Adipose tissue (tissue), 3 donors: ENCODE results near the gene PGF. TPM values are rescaled to one million over a fixed set of nuclear protein-coding genes. Genes with fewer than 3 reads are reported as not detected.

Experiments
- H3K27ac ChIP-seq: one replicate; pipeline ENCODE4 v1.5.1; 2013; ENCODE audit warnings: low read depth, low read length
- WGBS, 3 donors: extraction: QIAGEN DNeasy Blood & Tissue Kit; methylation state at CpG; one replicate each; pipeline ENCODE4 v1.1.7; 2013; 5-methylcytosine and 5-hydroxymethylcytosine counted together
- polyA plus RNA-seq, 3 donors: library from polyadenylated mRNA; stranded (reverse); fragments of 200-250 nt; gene quantifications; one replicate each; pipeline ENCODE4 v1.2.3, GENCODE V29; 2013
- donor health status: healthy with polysubstance abuse.
- donor health status: Bipolar disorder and iron deficiency.
- donor health status: healthy.

Gene PGF
- polyA plus RNA-seq, 3 donors, result 2.9 to 6.2 (median 3.4) TPM

GRCh38 chr14:74948228-74949175 lies 6.9 kb downstream of the PGF start:
- 84 to 87% (median 85%) methylated on average over 22 to 23 of the region's 23 CpGs for WGBS, 3 donors
- H3K27ac ChIP-seq, result no peak overlapping the region

GRCh38 chr14:74947353-74948227 lies 7.8 kb downstream of the PGF start:
- no peak overlapping the region for H3K27ac ChIP-seq
- WGBS, 3 donors, result 93% methylated on average over 12 to 13 of the region's 13 CpGs

GRCh38 chr14:74946659-74947281 lies 8.6 kb downstream of the PGF start:
- 18 to 32% (median 23%) methylated on average over 5 of the region's 5 CpGs for WGBS, 3 donors
- no peak overlapping the region for H3K27ac ChIP-seq

- H3K27ac ChIP-seq, result no peak overlapping the region
- WGBS, 3 donors, result 34 to 44% (median 37%) methylated on average over 17 of the region's 17 CpGs
These were observed 9.3 kb downstream of the PGF start for GRCh38 chr14:74945852-74946658.

- no peak overlapping the region for H3K27ac ChIP-seq
- WGBS, 3 donors, result 43 to 77% (median 70%) methylated on average over 17 of the region's 17 CpGs
These were observed 10.0 kb downstream of the PGF start for GRCh38 chr14:74945261-74945851.

- 88 to 94% (median 91%) methylated on average over 9 to 11 of the region's 11 CpGs for WGBS, 3 donors
- H3K27ac ChIP-seq, result no peak overlapping the region
These were observed 12.8 kb downstream of the PGF start for GRCh38 chr14:74942608-74943007.

GRCh38 chr14:74942181-74942580 lies 13.2 kb downstream of the PGF start:
- no peak overlapping the region for H3K27ac ChIP-seq
- WGBS, 3 donors, result 76 to 88% (median 78%) methylated on average over 12 of the region's 12 CpGs

- 19 to 56% (median 25%) methylated on average over 13 of the region's 13 CpGs for WGBS, 3 donors
- H3K27ac ChIP-seq, result no peak overlapping the region
These were observed 13.7 kb downstream of the PGF start for GRCh38 chr14:74941676-74942097.

- peak overlapping the region; percentile 15 for H3K27ac ChIP-seq
- WGBS, 3 donors, result 77 to 81% (median 78%) methylated on average over 18 of the region's 18 CpGs
These were observed 14.3 kb downstream of the PGF start for GRCh38 chr14:74940956-74941565.

- WGBS, 3 donors, result 77 to 92% (median 91%) methylated on average over 10 of the region's 10 CpGs
- peak overlapping the region; percentile 56 for H3K27ac ChIP-seq
These were observed 16.6 kb downstream of the PGF start for GRCh38 chr14:74938531-74939495.

- no peak overlapping the region for H3K27ac ChIP-seq
- 89 to 90% (median 89%) methylated on average over 2 of the region's 2 CpGs for WGBS, 3 donors
These were observed 18.2 kb downstream of the PGF start for GRCh38 chr14:74937171-74937570.

- H3K27ac ChIP-seq, result no peak overlapping the region
- WGBS, 3 donors, result 87 to 95% (median 94%) methylated on average over 8 of the region's 8 CpGs
These were observed 18.7 kb downstream of the PGF start for GRCh38 chr14:74936731-74937130.

- H3K27ac ChIP-seq, result no peak overlapping the region
- 93 to 98% (median 94%) methylated on average over 11 of the region's 11 CpGs for WGBS, 3 donors
These were observed 19.2 kb downstream of the PGF start for GRCh38 chr14:74936151-74936550.

- no peak overlapping the region for H3K27ac ChIP-seq
- WGBS, 3 donors, result 77 to 87% (median 85%) methylated on average over 9 of the region's 9 CpGs
These were observed 20.1 kb downstream of the PGF start for GRCh38 chr14:74935360-74935680.

- no peak overlapping the region for H3K27ac ChIP-seq
- 64 to 71% (median 70%) methylated on average over 26 of the region's 26 CpGs for WGBS, 3 donors
These were observed 20.7 kb downstream of the PGF start for GRCh38 chr14:74934476-74935359.
